ENCODE data around the gene DNAJC15. TPM values are rescaled to one million over a fixed set of nuclear protein-coding genes. Genes with fewer than 3 reads are reported as not detected.

Gene DNAJC15
- polyA plus RNA-seq, 3 donors = 8.3 to 31.1 (median 22.0) TPM

DNA sequence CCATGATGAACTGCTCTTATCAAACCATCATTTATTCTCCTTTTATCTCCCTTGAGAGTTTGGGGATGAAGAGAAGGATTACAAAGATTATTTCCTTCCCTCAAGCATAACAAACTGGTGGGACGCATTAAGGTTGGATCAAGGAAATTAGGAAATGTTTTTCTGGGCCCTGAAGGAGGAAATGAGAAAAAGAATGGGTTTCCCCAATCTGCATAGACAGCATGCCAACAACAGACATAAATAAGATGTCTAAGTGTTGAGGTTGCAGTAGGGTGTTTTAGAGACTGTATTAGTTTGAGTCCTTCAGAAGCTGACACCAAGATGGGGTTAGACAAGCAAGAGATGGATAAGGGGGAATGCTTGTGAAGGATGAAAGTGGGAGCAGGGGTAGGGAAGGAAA is 38.7 kb upstream of the DNAJC15 start:
- no peak overlapping the region for H2AFZ ChIP-seq (ENCODE audit: insufficient read depth, low read depth, low read length, poor library complexity, severe bottlenecking)

DNA sequence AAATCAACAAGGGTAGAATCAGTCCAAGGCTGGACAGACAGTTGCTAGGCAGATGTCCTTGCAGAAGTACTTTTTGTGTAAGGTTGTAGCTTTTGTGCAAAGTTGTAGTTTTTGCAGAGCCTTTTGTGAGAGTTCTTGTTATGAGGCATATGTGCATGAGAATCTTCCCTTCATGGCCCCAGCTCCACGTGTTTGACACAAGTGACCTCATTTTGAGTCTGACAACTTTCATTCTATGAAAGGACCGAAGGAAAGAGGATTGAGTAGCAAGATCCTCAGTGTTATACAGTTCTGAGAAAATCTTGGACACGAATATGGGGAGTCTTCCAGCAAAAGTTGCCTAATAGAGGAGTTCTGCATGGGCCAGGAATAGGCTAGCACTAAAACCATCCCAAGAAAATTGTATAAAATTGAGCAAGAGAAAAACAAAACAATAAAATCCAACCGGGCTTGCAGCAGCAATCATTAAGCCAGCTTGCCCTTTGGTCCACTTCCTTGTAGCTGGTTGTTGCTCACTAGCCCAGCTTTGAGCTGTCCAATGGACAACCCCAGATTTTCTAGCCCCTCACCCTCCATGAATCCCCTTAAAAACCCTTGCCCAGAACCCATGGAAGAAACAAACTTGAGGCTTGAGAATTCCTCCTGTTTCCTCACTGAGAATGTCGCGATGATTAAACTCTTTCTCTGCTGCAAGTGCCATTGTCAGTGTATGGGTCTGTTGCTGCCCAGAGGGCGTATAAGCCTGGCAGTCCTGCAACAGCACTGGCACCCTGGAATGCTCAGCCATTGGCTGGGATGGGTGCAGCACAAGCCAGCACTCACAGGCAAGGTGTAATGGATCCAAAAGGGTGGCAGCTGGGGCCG is 37.8 kb upstream of the DNAJC15 start:
- Histone ChIP-seq H3K79me2 (ENCODE audit: insufficient read depth, low read length) (peaks cover 20% of the 10 kb centered on the region), H3K36me3 (replicated peaks in 1 of 2; ENCODE audit: control insufficient read depth in 1 of 2, insufficient read depth in 2 of 2, low read length in 2 of 2) (peaks cover 0 to 5% of the 10 kb centered on the region in 2 donors), H2AFZ (ENCODE audit: insufficient read depth, low read depth, low read length, poor library complexity, severe bottlenecking) (no peak overlapping the region), H3K9me3 (replicated peaks in 1 of 2; ENCODE audit: control insufficient read depth in 1 of 2, insufficient read depth in 1 of 2, low read length in 2 of 2) (no peaks in the 10 kb centered on the region), H3K4me1 (ENCODE audit: control insufficient read depth in 1 of 2, insufficient read depth in 2 of 2, low read length in 2 of 2) (peaks cover 17 to 33% of the 10 kb centered on the region in 2 donors), H4K20me1 (ENCODE audit: insufficient read depth, low read length) (peaks cover 12% of the 10 kb centered on the region), H3K4me2 (replicated peaks; ENCODE audit: extremely low read depth, low read length, poor library complexity, severe bottlenecking) (no peak overlapping the region), H3K27me3 (ENCODE audit: control insufficient read depth in 2 of 2, insufficient read depth in 2 of 2, low read length in 2 of 2) (no peaks in the 10 kb centered on the region), H3K4me3 (replicated peaks in 1 of 3; ENCODE audit: low read depth in 2 of 3, low read length in 3 of 3) (no peak overlapping the region), H3K27ac (ENCODE audit: low read depth in 1 of 2, low read length in 2 of 2) (no peak overlapping the region), H3K9ac (ENCODE audit: insufficient read depth, low read length, poor library complexity, severe bottlenecking) (no peak overlapping the region)
- Mint-ChIP-seq H3K27me3 (ENCODE audit: low read depth in 3 of 3) (peaks cover 0 to 4% (median 0%) of the 10 kb centered on the region in 3 donors), H3K27ac (peak overlapping the region in 5 of 7 donors; percentile 10 to 68 (median 14)), H3K4me3 (peak overlapping the region in 1 of 2 donors; percentile 23), H3K9me3 (no peaks in the 10 kb centered on the region), H3K36me3 (peaks cover 6 to 18% of the 10 kb centered on the region in 2 donors), H3K4me1 (peaks cover 43% of the 10 kb centered on the region)
- no peak for DNase-seq
- intact Hi-C loops (cut with micrococcal nuclease) = no loop called here
- WGBS (ENCODE audit: insufficient coverage) = 93% methylated on average over 7 of the region's 8 CpGs
- TF ChIP-seq, protein P1, sequence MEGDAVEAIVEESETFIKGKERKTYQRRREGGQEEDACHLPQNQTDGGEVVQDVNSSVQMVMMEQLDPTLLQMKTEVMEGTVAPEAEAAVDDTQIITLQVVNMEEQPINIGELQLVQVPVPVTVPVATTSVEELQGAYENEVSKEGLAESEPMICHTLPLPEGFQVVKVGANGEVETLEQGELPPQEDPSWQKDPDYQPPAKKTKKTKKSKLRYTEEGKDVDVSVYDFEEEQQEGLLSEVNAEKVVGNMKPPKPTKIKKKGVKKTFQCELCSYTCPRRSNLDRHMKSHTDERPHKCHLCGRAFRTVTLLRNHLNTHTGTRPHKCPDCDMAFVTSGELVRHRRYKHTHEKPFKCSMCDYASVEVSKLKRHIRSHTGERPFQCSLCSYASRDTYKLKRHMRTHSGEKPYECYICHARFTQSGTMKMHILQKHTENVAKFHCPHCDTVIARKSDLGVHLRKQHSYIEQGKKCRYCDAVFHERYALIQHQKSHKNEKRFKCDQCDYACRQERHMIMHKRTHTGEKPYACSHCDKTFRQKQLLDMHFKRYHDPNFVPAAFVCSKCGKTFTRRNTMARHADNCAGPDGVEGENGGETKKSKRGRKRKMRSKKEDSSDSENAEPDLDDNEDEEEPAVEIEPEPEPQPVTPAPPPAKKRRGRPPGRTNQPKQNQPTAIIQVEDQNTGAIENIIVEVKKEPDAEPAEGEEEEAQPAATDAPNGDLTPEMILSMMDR (IDR thresholded peaks at IDR 0.05) = no peak

More for the DNA sequence above, 38.7 kb upstream of the DNAJC15 start:
- TF ChIP-seq, protein P1 (IDR thresholded peaks at IDR 0.05) = no peak
- Histone ChIP-seq H3K27me3 (ENCODE audit: control insufficient read depth in 2 of 2, insufficient read depth in 2 of 2, low read length in 2 of 2) (no peaks in the 10 kb centered on the region), H3K9ac (ENCODE audit: insufficient read depth, low read length, poor library complexity, severe bottlenecking) (no peak overlapping the region), H4K20me1 (ENCODE audit: insufficient read depth, low read length) (peaks cover 12% of the 10 kb centered on the region), H3K27ac (ENCODE audit: low read depth in 1 of 2, low read length in 2 of 2) (no peak overlapping the region), H3K4me1 (ENCODE audit: control insufficient read depth in 1 of 2, insufficient read depth in 2 of 2, low read length in 2 of 2) (peaks cover 12 to 24% of the 10 kb centered on the region in 2 donors), H3K9me3 (replicated peaks in 1 of 2; ENCODE audit: control insufficient read depth in 1 of 2, insufficient read depth in 1 of 2, low read length in 2 of 2) (no peaks in the 10 kb centered on the region), H3K4me2 (replicated peaks; ENCODE audit: extremely low read depth, low read length, poor library complexity, severe bottlenecking) (no peak overlapping the region), H3K79me2 (ENCODE audit: insufficient read depth, low read length) (peaks cover 12% of the 10 kb centered on the region), H3K4me3 (replicated peaks in 1 of 3; ENCODE audit: low read depth in 2 of 3, low read length in 3 of 3) (no peak overlapping the region), H3K36me3 (replicated peaks in 1 of 2; ENCODE audit: control insufficient read depth in 1 of 2, insufficient read depth in 2 of 2, low read length in 2 of 2) (peaks cover 0 to 5% of the 10 kb centered on the region in 2 donors)
- peak overlapping the region in 5 of 7 donors; percentile 3 to 83 (median 14) for H3K27ac Mint-ChIP-seq
- H3K4me1 Mint-ChIP-seq = peaks cover 34% of the 10 kb centered on the region
- no CpG with 5 or more reads among the region's 1 CpG for whole genome bisulfite sequencing (ENCODE audit: insufficient coverage)
- H3K36me3 Mint-ChIP-seq = peaks cover 8 to 24% of the 10 kb centered on the region in 2 donors
- peaks cover 0 to 5% (median 2%) of the 10 kb centered on the region in 7 donors for H3K9me3 Mint-ChIP-seq
- DNase-seq = peak in 2 of 3 donors; percentile 32 to 66
- H3K4me3 Mint-ChIP-seq = peak overlapping the region in 1 of 2 donors; percentile 63
- H3K27me3 Mint-ChIP-seq (ENCODE audit: low read depth in 3 of 3) = peaks cover 0 to 6% (median 0%) of the 10 kb centered on the region in 3 donors
- intact Hi-C loops (cut with micrococcal nuclease) = no loop called here
